H9 (cell line): ENCODE data around the gene KRTAP8-1. TPM values are rescaled to one million over a fixed set of nuclear protein-coding genes. Genes with fewer than 3 reads are reported as not detected.

ENCODE experiments used
- DNase-seq: peaks from one replicate; pipeline ENCODE4 v3.0.0-alpha.2; 2017
- H2AFZ ChIP-seq: one replicate; pipeline ENCODE4 v1.6.1; 2013; ENCODE audit warnings: mild to moderate bottlenecking, low read length, control low read depth, moderate library complexity
- H2AK5ac ChIP-seq: 2 replicates; pipeline ENCODE4 v1.6.1; 2013; ENCODE audit warnings: low read length, control low read depth, mixed read lengths; ENCODE audit not compliant: insufficient read length
- H2BK120ac ChIP-seq: one replicate; pipeline ENCODE4 v1.6.1; 2013; ENCODE audit warnings: low read depth, mild to moderate bottlenecking, low read length, control low read depth, inconsistent platforms; ENCODE audit not compliant: poor library complexity, severe bottlenecking
- H2BK12ac ChIP-seq: 2 replicates; pipeline ENCODE4 v1.6.1; 2013; ENCODE audit warnings: low read length, control low read depth, mixed read lengths, low read depth; ENCODE audit not compliant: insufficient read length
- H2BK15ac ChIP-seq: 2 replicates; pipeline ENCODE4 v1.6.1; 2013; ENCODE audit warnings: low read depth, low read length, control low read depth
- H2BK20ac ChIP-seq: one replicate; pipeline ENCODE4 v1.6.1; 2013; ENCODE audit warnings: low read depth, mild to moderate bottlenecking, low read length, control low read depth, inconsistent platforms; ENCODE audit not compliant: poor library complexity, severe bottlenecking
- H2BK5ac ChIP-seq: 2 replicates; pipeline ENCODE4 v1.6.1; 2013; ENCODE audit warnings: low read length, control low read depth, mixed read lengths; ENCODE audit not compliant: insufficient read length
- H3K14ac ChIP-seq: 2 replicates; pipeline ENCODE4 v1.6.1; 2013; ENCODE audit warnings: low read length, control low read depth; ENCODE audit not compliant: insufficient read depth
- H3K18ac ChIP-seq: 2 replicates; pipeline ENCODE4 v1.6.1; 2013; ENCODE audit warnings: low read depth, mild to moderate bottlenecking, mixed read lengths, low read length, control low read depth; ENCODE audit not compliant: insufficient read length
- H3K23ac ChIP-seq: 2 replicates; pipeline ENCODE4 v1.6.1; 2013; ENCODE audit warnings: low read length, control low read depth, mixed read lengths, low read depth; ENCODE audit not compliant: insufficient read length
- H3K23me2 ChIP-seq: 2 replicates; pipeline ENCODE4 v1.6.1; 2013; ENCODE audit warnings: low read depth, mild to moderate bottlenecking, mixed read lengths, low read length, control low read depth; ENCODE audit not compliant: insufficient read length, poor library complexity, severe bottlenecking
- H3K27ac ChIP-seq: 2 replicates; pipeline ENCODE4 v1.5.1; 2013; ENCODE audit warnings: low read length, control low read depth, mixed read lengths, low read depth; ENCODE audit not compliant: insufficient read length
- H3K27me3 ChIP-seq: 2 replicates; pipeline ENCODE4 v1.6.1; 2013; ENCODE audit warnings: low read length, control low read depth, inconsistent platforms; ENCODE audit not compliant: insufficient read depth
- H3K4ac ChIP-seq: 2 replicates; pipeline ENCODE4 v1.6.1; 2013; ENCODE audit warnings: low read depth, mild to moderate bottlenecking, control low read depth, inconsistent platforms, low read length, moderate library complexity
- H3K4me1 ChIP-seq: 2 replicates; pipeline ENCODE4 v1.6.1; 2013; ENCODE audit warnings: low read length, control low read depth, inconsistent platforms; ENCODE audit not compliant: insufficient read depth
- H3K4me2 ChIP-seq: 2 replicates; pipeline ENCODE4 v1.6.1; 2013; ENCODE audit warnings: low read length, control low read depth, mixed read lengths; ENCODE audit not compliant: insufficient read length, insufficient read depth
- H3K56ac ChIP-seq: 2 replicates; pipeline ENCODE4 v1.6.1; 2013; ENCODE audit warnings: low read depth, mild to moderate bottlenecking, mixed read lengths, low read length, control low read depth; ENCODE audit not compliant: insufficient read length
- H3K79me1 ChIP-seq: 2 replicates; pipeline ENCODE4 v1.6.1; 2013; ENCODE audit warnings: low read depth, mild to moderate bottlenecking, moderate library complexity, low read length, control low read depth, inconsistent platforms; ENCODE audit not compliant: insufficient read depth, poor library complexity, severe bottlenecking
- H3K79me2 ChIP-seq: 2 replicates; pipeline ENCODE4 v1.6.1; 2013; ENCODE audit warnings: low read length, control low read depth, inconsistent platforms; ENCODE audit not compliant: insufficient read depth
- H3K9ac ChIP-seq: 2 replicates; pipeline ENCODE4 v1.6.1; 2013; ENCODE audit warnings: low read length, control low read depth, mixed read lengths; ENCODE audit not compliant: insufficient read length; ENCODE audit errors: extremely low read depth
- H3K9me3 ChIP-seq: one replicate; pipeline ENCODE4 v1.6.1; 2013; ENCODE audit warnings: low read depth, low read length, inconsistent platforms; ENCODE audit not compliant: control insufficient read depth
- H3T11ph ChIP-seq: one replicate; pipeline ENCODE4 v1.6.1; 2013; ENCODE audit warnings: mild to moderate bottlenecking, low read length, control low read depth, inconsistent platforms
- H4K20me1 ChIP-seq: one replicate; pipeline ENCODE4 v1.6.1; 2013; ENCODE audit not compliant: control insufficient read depth, insufficient read length, insufficient read depth
- H4K5ac ChIP-seq: 2 replicates; pipeline ENCODE4 v1.6.1; 2013; ENCODE audit warnings: low read depth, mild to moderate bottlenecking, mixed read lengths, low read length, control low read depth; ENCODE audit not compliant: insufficient read length
- H4K8ac ChIP-seq: replicated peaks from 2 replicates; pipeline ENCODE4 v1.6.1; 2013; ENCODE audit warnings: low read length, control low read depth, mixed read lengths, low read depth; ENCODE audit not compliant: insufficient read length
- H4K91ac ChIP-seq: 2 replicates; pipeline ENCODE4 v1.6.1; 2013; ENCODE audit warnings: low read depth, mild to moderate bottlenecking, moderate library complexity, mixed read lengths, low read length, control low read depth; ENCODE audit not compliant: insufficient read length
- H3K27ac Mint-ChIP-seq, 3 experiments: 2 replicates in 2 of 3; 3 replicates in 1 of 3; pipeline ENCODE4 v1.8.0; 2020 to 2021; ENCODE audit warnings: mixed read lengths in 3 of 3, mild to moderate bottlenecking in 1 of 3, moderate library complexity in 1 of 3
- H3K27me3 Mint-ChIP-seq: 2 replicates; pipeline ENCODE4 v1.8.0; 2021; ENCODE audit warnings: low read depth, mild to moderate bottlenecking, moderate library complexity, mixed read lengths
- H3K36me3 Mint-ChIP-seq, 3 experiments: 2 replicates in 2 of 3; 3 replicates in 1 of 3; pipeline ENCODE4 v1.8.0; 2020 to 2021; ENCODE audit warnings: low read depth in 3 of 3, mixed read lengths in 3 of 3; ENCODE audit not compliant: insufficient read depth in 1 of 3
- H3K4me1 Mint-ChIP-seq, 2 experiments: 2 replicates each; pipeline ENCODE4 v1.8.0; 2020; ENCODE audit warnings: mixed read lengths in 2 of 2
- H3K4me3 Mint-ChIP-seq, 2 experiments: 2 replicates in 1 of 2; 3 replicates in 1 of 2; pipeline ENCODE4 v1.8.0; 2020 to 2021; ENCODE audit warnings: mild to moderate bottlenecking in 2 of 2, mixed read lengths in 2 of 2, moderate library complexity in 1 of 2
- H3K9me3 Mint-ChIP-seq, 2 experiments: 2 replicates in 1 of 2; 3 replicates in 1 of 2; pipeline ENCODE4 v1.8.0; 2020; ENCODE audit warnings: mild to moderate bottlenecking in 2 of 2, mixed read lengths in 2 of 2, moderate library complexity in 1 of 2
- CTCF ChIP-seq: fragments of 200-600 bp; sonication (generic); conservative IDR thresholded peaks from 3 replicates; pipeline ENCODE4 v1.8.0; 2021; ENCODE audit warnings: antibody characterized with exemption, mild to moderate bottlenecking
- WGBS: extraction: QIAGEN DNeasy Blood & Tissue Kit; methylation state at CpG from one replicate; pipeline ENCODE4 v1.1.7; 2013; ENCODE audit warnings: missing lambda C conversion rate, low lambda C conversion rate, mixed read lengths; ENCODE audit not compliant: insufficient read length; ENCODE audit errors: extremely low coverage; 5-methylcytosine and 5-hydroxymethylcytosine counted together
- total RNA-seq: library from RNA; stranded (reverse); gene quantifications from 2 replicates; pipeline ENCODE4 v1.2.1, GENCODE V29; 2021

KRTAP8-1 gene
- total RNA-seq, 1 experiment from 2014 or later: not detected

- H3K27me3 ChIP-seq: no peaks in the 10 kb centered on the region
- peaks cover 0 to 22% (median 0%) of the 10 kb centered on the region in 3 experiments; a peak in 2 of 7 replicates for H3K36me3 Mint-ChIP-seq
- H3K79me1 ChIP-seq: no peaks in the 10 kb centered on the region
Measured at GRCh38 chr21:30769724-30770431, 43.2 kb downstream of the KRTAP8-1 start.

More at GRCh38 chr21:30769724-30770431, 43.2 kb downstream of the KRTAP8-1 start:
- H3K23ac ChIP-seq: no peak overlapping the region
- Mint-ChIP-seq H3K27ac (no peak overlapping the region), H3K4me1 (no peaks in the 10 kb centered on the region), H3K9me3 (peaks cover 3 to 9% of the 10 kb centered on the region in 2 experiments; a peak in 4 of 5 replicates), H3K4me3 (no peak overlapping the region), H3K27me3 (peaks cover 3% of the 10 kb centered on the region; the same call in 1 of the 2 replicates)
- H3K4ac ChIP-seq: no peak overlapping the region
- H3K4me2 ChIP-seq: no peak overlapping the region
- DNase-seq: no peak
- WGBS: no CpG with 5 or more reads among the region's 4 CpGs
- no peaks in the 10 kb centered on the region for H3K9me3 ChIP-seq
- no peak overlapping the region for H3K27ac ChIP-seq
- H3K4me1 ChIP-seq: no peaks in the 10 kb centered on the region
- no peak overlapping the region for H2BK5ac ChIP-seq
- H2BK15ac ChIP-seq: no peak overlapping the region
- no peaks in the 10 kb centered on the region for H3K79me2 ChIP-seq
- no peak overlapping the region for H2AFZ ChIP-seq
- TF ChIP-seq CTCF: no peak
- H2AK5ac ChIP-seq: no peak overlapping the region
- no peak overlapping the region for H2BK12ac ChIP-seq
- no peak overlapping the region for H4K5ac ChIP-seq
- no peaks in the 10 kb centered on the region for H3K23me2 ChIP-seq
- no peak overlapping the region for H3K18ac ChIP-seq
- H3T11ph ChIP-seq: no peak overlapping the region
- H4K20me1 ChIP-seq: no peaks in the 10 kb centered on the region
- H4K8ac ChIP-seq: no peak overlapping the region
- no peak overlapping the region for H3K14ac ChIP-seq
- no peak overlapping the region for H4K91ac ChIP-seq
- H3K9ac ChIP-seq: no peak overlapping the region
- no peak overlapping the region for H2BK20ac ChIP-seq
- H3K56ac ChIP-seq: no peak overlapping the region
- no peak overlapping the region for H2BK120ac ChIP-seq

Other genes starting within 250 kb of the KRTAP8-1 start
- not detected in 2 replicates for gene KRTAP22-2, start 222.9 kb downstream of the KRTAP8-1 start, total RNA-seq
- not detected in 2 replicates for gene KRTAP6-3, start 220.8 kb downstream of the KRTAP8-1 start, total RNA-seq
- not detected in 2 replicates for gene KRTAP6-2, start 214.4 kb downstream of the KRTAP8-1 start, total RNA-seq
- gene KRTAP22-1, start 212.2 kb downstream of the KRTAP8-1 start, total RNA-seq: not detected in 2 replicates
- not detected in 2 replicates for gene KRTAP6-1, start 199.3 kb downstream of the KRTAP8-1 start, total RNA-seq
- not detected in 2 replicates for gene KRTAP20-1, start 196.8 kb downstream of the KRTAP8-1 start, total RNA-seq
- not detected in 2 replicates for gene KRTAP20-4, start 192.6 kb downstream of the KRTAP8-1 start, total RNA-seq
- not detected in 2 replicates for gene KRTAP20-2, start 178.1 kb downstream of the KRTAP8-1 start, total RNA-seq
- not detected in 2 replicates for gene KRTAP20-3, start 170.4 kb downstream of the KRTAP8-1 start, total RNA-seq
- gene KRTAP21-3, start 94.5 kb downstream of the KRTAP8-1 start, total RNA-seq: not detected in 2 replicates
- not detected in 2 replicates for gene KRTAP21-2, start 66.0 kb downstream of the KRTAP8-1 start, total RNA-seq
- gene KRTAP21-1, start 57.8 kb downstream of the KRTAP8-1 start, total RNA-seq: not detected in 2 replicates
- gene KRTAP7-1, start 16.5 kb upstream of the KRTAP8-1 start, total RNA-seq: not detected in 2 replicates
- gene KRTAP11-1, start 68.3 kb upstream of the KRTAP8-1 start, total RNA-seq: not detected in 2 replicates
- not detected in 2 replicates for gene KRTAP19-8, start 225.2 kb upstream of the KRTAP8-1 start, total RNA-seq